Activated effector memory CD4-positive, alpha-beta T cell treated with Interleukin-2 at 50 U/mL for 16 hours (primary cell): ENCODE data around the gene FADS1.
A peak's percentile ranks its signal among the peaks of the same experiment; 100 is the strongest.

Experiments
- DNase-seq: peaks from one replicate; pipeline ENCODE4 v3.0.0-alpha.2; 2020

Gene FADS1

GRCh38 chr11:61816736-61817455 lies at the start of gene FADS1:
FADS1 (minus strand) TSS chr11:61817003; CDS start chr11:61816929, 74 bp downstream.
- DNase-seq: peak; percentile 43

DNA sequence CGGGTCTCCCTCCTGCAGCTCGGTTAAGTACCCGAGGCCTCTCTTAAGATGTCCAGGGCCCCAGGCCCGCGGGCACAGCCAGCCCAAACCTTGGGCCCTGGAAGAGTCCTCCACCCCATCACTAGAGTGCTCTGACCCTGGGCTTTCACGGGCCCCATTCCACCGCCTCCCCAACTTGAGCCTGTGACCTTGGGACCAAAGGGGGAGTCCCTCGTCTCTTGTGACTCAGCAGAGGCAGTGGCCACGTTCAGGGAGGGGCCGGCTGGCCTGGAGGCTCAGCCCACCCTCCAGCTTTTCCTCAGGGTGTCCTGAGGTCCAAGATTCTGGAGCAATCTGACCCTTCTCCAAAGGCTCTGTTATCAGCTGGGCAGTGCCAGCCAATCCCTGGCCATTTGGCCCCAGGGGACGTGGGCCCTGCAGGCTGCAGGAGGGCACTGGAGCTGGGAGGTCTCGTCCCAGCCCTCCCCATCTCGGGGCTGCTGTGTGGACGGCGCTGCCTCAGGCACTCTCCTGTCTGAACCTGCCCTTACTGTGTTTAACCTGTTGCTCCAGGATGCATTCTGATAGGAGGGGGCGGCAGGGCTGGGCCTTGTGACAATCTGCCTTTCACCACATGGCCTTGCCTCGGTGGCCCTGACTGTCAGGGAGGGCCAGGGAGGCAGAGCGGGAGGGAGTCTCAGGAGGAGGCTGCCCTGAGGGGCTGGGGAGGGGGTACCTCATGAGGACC lies 49.6 kb upstream of the FADS1 start:
- DNase-seq: no peak

DNA sequence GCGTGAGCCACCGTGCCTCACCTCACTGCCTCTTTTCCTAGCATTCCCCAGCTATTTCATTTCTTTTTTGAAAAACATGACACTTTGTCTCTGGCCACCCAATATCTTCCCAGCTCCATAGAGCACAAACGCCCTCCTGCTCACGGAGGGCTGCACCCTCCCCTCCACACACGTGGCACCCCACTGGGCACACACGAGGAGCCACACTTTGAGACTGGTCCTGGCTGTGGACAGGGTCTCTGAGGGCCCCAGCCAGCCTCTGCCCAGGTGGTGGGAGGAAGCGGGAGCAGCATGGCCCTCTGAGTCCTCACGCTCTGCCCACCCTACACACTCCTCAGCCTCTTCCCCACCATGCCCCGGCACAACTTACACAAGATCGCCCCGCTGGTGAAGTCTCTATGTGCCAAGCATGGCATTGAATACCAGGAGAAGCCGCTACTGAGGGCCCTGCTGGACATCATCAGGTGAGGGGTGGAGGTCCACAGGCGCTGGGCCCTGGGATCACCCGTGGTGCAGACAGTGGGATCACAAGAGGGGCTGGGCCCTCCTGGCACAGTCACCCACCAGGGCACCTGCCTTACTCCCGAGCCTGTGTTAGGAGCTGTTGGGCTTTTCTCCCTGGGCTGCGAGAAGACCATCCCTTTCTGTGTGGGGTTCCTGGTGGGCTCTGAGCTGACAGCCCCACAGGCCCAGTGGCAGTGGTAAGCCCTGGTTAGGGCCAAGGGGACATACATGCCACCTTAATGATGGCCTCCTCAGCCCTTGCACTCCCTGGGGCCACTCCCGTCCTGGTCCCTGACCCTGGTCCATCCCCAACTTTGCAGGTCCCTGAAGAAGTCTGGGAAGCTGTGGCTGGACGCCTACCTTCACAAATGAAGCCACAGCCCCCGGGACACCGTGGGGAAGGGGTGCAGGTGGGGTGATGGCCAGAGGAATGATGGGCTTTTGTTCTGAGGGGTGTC lies 48.3 kb upstream of the FADS1 start:
- no peak for DNase-seq

DNA sequence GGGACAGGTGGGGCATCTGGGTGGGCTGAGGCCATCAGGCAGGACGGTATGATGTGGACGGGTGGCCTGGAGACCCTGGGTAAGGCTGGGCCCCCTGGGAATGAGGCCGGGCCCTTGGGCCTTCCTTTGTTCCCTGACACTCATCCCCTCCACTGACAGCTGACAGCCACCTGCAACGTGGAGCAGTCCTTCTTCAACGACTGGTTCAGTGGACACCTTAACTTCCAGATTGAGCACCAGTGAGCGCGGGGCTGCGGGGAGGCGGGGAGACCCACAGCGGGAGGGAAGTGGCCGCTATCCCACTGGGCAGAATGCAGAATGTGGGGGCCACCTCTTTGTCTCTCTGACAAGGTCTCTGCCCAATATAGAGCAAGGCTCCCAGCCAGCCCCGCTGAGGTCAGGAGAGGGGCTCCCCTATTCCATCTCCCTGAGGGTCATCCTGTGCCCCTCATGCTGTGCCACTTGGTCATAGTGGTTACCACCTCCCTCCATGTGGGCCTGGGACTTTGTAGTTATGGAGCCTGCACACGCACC lies 46.8 kb upstream of the FADS1 start:
- no peak for DNase-seq

GRCh38 chr11:61862714-61863547 lies 46.1 kb upstream of the FADS1 start:
- no peak for DNase-seq

- DNase-seq: no peak
Measured at GRCh38 chr11:61861634-61862033, 44.8 kb upstream of the FADS1 start.

DNA sequence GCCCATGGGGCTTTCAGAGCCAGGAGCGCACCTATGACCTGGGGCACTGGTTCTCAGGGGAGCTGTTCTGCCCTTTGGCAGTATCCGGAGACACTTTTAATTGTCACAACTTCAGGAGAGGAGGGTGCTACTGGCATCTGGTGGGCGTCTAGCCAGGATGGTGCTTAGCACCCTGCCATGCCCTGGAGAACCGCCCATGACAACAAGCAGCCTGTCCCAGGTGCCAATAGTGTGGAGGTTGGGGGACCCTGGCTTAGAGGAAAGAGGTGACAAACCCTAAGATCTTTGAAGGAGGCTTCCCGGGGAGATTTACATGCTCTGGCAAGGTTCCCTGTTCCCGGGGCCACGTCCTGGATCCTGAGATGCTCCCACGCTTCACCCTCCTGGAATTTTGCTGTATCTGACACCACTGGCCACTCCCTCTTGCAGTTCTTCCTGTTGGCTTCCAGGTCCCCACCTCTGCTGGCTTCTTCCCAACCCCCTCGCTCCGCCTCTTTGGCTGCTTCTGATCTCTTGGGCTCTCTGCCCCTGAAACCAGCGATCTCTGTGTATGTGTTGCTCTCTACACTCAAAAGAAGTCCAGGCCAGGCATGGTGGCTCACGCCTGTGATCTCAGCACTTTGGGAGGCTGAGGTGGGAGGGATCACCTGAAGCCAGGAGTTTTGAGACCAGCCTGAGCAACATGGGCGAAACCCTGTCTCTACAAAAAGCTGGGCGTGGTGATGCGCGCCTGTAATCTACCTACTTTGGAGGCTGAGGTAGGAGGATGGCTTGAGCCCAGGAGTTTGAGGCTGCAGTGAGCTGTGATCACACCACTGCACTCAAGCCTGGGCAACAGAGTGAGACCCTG lies 43.5 kb upstream of the FADS1 start:
- DNase-seq: no peak

GRCh38 chr11:61855939-61856680 lies 39.3 kb upstream of the FADS1 start:
- DNase-seq: no peak

- DNase-seq: no peak
Measured at GRCh38 chr11:61854966-61855714, 38.3 kb upstream of the FADS1 start.

- DNase-seq: no peak
Measured at GRCh38 chr11:61854206-61854895, 37.5 kb upstream of the FADS1 start.

GRCh38 chr11:61853698-61854169 lies 36.9 kb upstream of the FADS1 start:
- DNase-seq: no peak

GRCh38 chr11:61851900-61852295 lies 35.1 kb upstream of the FADS1 start:
- no peak for DNase-seq

DNA sequence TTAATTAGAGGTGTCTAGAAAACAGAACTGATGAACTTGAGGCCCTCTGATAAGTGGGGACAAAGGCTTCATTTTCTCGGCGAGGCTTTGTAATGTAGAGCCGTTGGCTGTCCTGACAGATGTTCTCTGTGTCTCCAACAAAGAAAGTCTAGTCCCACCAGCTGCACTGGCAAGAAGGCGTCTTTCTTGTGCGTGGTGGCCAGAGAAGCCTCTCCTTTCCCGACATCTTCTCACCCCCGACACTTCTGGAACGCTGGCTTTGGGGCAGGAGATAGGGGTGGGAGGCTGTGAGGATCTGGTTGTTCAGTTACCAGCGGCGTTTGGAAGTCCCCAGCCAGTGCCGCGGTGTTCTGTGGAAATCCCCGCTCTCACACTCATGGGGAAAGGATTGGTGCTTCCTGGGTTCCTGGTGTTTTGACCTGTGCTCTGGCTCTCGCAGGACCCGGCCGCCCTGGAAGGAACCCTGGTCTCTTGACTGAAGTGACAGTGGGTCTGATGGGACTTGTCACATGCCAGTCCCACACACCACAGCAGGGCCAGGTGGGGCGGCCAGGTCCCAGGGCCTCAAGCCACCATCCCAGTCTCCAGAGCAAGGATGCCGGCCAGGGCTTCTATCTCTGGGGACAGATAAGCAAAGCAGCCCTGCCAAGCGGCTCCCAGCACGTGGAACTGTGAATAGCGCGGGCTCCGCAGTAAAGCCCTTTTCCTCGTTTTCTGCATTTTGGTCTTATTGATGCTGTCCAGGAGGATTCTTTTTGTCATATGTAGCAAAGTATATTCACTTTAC lies 34.5 kb upstream of the FADS1 start:
- DNase-seq: no peak

DNA sequence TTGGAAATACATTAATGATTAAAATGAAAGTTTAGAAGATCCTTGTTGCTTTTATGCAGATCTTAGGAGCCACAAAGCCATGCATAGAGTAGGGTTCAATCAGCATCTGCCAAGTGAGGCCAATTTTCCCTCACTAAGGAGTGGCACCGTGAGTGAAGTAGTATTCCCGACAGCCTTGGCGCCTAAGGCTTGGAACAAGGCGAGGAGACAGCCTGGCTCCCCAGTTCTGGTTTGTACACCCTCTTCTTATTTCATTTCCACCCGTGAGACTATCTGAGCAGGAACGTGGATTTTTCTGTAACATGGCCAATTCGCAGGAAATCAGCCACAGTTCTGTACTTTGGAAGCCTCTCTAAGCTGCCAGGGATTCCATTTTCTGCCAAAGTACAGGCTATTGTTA lies 33.9 kb upstream of the FADS1 start:
- DNase-seq: no peak

DNA sequence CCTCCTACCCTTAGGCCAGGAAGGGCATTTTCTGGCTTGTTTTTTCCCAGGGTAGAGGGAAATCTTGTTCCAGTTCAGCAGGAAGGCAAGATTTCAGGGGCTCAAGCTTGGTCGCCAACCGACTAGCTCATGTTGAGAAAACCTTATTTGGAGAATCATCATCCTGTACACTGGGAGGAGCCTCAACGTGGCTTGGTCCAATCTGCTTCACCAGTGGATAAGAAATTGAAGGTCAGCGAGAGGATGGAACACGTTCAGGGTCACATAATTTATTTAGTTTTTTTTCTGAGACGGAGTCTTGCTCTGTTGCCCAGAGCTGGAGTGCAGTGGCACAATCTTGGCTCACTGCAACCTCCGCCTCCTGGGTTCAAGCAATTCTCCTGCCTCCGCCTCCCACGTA lies 31.8 kb upstream of the FADS1 start:
- DNase-seq: no peak

- no peak for DNase-seq
Measured at GRCh38 chr11:61847914-61848581, 31.2 kb upstream of the FADS1 start.

GRCh38 chr11:61846362-61847020 lies 29.7 kb upstream of the FADS1 start:
- no peak for DNase-seq
